Activated CD4-positive, CD25-positive, alpha-beta regulatory T cell treated with anti-CD3 and anti-CD28 coated beads, Interleukin-2, amount 50 U/mL, for 16 hours (primary cell): Measurements from ENCODE around the gene NACAD.
"Not testable (repeated sequence)": the region's sequence is repeated elsewhere in the genome, so short reads cannot be mapped to it uniquely, and the experiment has no call there.

Experiments used
- DNase-seq: peaks from one replicate; pipeline ENCODE4 v3.0.0-alpha.2; 2020; ENCODE audit warnings: low read depth, low spot score

NACAD gene

DNA sequence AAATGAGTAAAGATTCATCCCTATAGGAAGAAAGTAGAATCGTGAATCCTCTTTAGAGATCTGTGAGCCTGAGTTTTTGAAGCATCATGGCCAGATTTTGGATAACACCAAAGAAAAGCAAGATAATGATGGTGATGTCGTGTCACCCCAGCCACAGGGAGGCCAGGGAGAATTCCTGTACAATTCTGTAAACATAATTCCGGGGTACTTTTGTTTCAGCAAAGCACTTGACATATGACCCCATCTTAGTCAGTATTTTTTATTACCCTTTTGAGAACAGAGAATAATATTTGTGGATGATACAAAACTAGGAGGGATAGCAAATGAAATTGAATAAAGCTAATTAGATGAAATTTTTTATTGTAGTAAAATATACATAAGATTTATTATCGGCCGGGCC is 33.8 kb downstream of the NACAD start:
- DNase-seq: no peak

DNA sequence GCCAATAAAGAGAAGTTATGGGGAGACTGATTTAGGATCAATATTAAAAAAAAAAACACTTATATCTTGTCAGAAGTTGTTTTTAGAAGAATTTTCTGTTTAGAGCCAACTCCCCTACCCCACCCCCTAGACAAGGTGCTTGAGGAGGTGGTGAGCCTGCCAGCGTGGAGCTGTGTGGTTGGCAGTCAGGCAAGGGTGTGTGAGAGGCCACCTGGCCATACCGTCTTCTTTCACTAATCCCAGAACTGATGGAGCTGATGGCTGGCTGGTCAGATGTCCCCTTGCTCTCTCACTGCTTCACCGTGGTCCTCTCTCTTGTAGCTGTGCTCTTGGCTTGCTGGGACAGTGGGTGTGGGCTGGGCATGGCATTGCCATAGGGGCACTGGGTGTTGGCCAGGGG is 34.3 kb downstream of the NACAD start:
- no peak for DNase-seq

DNA sequence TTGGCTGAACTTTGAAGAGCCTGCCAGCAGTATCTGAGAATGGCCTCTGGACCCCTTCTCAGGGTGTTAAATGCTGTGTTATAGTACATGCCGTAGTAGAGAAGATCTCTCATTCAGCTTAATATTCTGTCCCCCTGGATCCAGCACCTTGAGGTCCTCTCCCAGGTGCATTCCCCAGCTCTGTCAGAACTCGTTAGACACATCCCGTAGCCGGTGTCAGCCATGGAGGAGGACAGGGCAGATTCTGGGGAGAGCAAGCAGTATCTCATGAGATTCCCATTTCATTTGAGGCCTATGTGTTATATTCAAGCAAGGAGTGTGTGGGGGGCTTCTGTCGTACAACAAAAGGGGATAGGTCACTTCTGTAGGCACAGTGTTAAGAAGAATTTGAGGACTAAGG is 34.8 kb downstream of the NACAD start:
- no peak for DNase-seq

DNA sequence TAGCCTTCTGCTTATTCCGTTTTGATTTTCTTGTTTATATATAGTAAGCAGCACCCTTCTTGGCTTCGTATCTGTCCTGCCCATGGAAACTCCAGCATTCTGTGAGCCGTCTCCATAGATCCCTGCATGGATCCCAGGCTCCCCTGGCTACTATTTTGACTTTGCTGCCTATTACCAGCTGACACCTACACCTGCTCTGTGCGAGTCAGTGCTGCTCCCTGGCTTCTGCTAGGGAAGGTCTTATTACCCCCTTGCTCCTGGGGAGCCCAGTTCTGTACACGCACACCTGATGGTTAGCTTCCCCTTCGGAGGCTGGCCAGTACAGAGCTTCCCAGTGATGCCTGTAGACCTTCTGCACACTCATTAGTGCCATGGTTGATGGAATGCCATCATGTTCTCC is 35.4 kb downstream of the NACAD start:
- no peak for DNase-seq

DNA sequence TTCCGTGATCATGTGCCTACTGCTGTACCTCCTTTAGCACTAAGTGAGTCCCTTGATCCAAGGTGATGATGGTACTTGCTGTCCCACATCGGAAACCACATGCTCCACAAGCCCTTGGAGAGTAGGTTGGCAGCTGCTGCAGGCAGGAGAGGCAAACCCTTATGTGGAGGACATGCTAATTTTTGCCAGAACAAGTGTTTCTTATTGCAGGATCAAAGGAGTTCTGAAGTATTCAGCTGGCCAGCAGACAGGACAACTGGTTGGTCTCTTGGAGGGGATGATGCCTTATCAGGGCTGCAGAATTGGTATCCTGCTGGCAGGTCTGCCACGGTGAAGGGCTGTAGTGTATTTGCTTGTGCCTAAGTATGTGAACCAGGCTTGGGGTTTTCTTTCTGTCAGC is 36.8 kb downstream of the NACAD start:
- no peak for DNase-seq

DNA sequence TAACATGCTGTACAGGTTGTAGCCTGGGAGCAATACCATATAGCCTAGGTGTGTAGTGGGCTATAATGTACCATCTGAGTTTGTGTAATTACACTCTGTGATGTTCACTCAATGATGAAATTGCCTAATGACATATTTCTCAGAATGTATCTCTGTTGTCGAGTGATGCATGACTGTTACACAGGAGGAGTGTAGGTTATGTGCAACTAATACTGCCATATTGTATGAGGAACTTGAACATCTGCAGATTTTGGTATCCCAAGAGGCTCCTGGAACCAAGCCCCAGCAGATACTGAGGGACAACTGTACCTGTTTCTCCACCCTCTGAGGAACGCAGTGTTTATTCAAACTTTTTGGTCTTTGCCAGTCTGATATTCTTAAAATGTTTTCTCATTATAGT is 38.6 kb downstream of the NACAD start:
- no peak for DNase-seq

GRCh38 chr7:45048748-45049147 is 40.0 kb downstream of the NACAD start:
- DNase-seq: no peak

DNA sequence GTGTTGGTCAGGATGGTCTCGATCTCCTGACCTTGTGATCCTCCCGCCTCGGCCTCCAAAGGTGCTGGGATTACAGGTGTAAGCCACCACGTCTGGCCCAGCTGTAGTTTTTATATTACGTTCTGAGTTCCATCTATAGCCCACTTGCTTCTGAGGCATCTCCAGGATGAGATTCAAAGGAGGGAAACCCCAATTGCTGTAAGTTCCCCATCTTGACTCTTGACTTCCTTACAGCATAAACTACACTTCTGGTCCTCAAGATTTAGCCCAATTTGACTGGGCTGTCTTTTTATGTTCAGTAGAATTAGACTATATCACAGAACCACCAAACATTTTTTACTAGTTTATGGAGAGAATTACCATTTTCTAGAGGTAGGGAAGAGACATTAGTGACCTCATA is 44.4 kb downstream of the NACAD start:
- DNase-seq: no peak

DNA sequence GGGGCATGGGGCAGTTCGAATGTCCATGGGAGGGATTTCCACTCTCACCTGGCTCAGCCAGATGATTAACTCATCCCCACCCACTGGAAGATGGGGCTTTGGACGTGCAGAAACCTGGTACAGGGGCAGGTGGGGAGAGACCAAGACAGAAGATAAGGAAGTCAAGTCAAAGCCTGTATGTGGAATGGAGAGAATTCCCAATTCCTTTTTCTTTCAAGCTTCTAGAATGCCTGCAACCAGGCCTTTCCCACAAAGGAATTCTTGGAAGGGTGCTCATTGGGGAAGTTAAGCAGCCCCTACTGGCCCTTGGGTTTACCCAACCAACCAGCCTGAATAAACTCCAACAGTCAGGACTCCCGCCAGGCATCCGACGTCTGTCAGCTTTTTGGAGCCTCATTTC is 49.7 kb downstream of the NACAD start:
- DNase-seq: no peak

DNA sequence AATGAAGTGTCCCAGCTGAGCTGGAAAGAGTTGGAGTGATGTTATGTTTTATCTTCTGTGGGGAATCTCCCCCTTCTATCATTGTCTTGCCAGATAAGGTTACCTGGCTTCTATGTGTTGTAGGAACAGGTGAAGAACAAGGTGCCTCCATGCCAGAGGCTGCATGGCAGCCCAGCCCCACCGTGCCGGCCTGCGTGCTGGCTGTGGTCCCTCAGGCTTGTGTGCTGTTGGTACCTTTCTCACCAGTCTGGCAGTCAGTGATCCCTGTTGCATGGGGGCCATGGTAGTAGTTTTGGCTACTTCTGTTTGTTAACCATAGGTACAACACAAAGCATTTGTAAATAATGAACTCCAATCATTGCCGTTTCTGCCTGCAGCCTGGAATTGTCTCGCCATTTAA is 50.9 kb downstream of the NACAD start:
- no peak for DNase-seq

DNA sequence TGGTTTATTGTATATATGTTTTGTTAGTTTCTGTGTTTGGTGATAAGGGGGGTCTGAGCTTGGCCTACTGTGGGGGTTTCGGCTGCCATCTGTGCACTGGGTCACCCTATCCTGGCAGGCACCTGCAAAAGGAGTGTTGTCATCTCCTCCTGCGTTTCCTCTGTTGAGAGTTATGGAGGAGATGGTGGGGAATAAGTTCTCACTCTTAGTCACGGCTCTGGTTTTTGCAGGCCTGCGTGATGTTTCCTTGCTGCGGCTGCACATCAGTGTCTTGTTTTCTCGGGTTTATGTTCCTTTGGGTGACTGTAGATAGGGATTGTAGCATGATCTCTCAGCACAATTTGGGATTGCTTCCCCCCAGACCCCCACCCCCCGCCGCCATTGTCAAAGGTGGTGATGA is 52.0 kb downstream of the NACAD start:
- no peak for DNase-seq

DNA sequence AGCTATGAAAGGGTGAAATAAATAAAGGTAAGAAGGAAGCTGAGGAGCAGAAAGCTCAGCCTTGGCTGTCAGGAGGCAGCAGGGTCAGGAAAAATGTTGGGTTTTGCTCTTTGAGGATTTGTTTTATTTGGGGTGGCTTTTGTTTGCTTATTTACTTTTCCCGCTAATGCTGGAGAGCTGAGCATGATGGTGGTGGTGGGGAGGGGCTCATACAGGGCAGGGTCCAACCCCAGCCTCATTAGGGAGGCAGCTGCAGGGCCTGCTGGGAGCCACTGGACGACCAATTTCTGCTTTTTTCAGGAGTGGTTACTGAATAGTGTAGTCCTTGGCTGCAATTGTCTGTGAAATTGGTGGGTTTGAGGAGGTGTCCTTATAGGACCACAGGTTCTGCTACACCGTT is 52.5 kb downstream of the NACAD start:
- DNase-seq: no peak

DNA sequence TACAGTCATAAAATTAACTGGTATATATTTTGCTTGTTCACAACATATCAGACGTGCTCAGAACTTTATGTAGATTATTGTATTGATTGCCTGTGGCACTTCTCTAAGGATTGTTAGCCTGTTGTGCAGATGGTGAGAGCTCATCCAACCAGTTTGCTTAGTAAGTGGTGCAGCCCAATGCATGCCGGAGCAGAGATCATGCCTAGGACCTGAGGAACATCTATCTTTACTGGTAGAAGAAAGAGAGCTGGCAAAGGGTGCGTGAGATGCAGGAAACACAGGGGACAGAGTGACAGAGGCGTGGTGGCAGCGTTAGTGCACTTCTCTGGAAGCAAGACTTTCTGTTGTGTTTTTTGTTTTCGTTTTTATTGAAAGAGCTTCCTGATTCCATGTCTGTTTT is 52.9 kb downstream of the NACAD start:
- DNase-seq: no peak

DNA sequence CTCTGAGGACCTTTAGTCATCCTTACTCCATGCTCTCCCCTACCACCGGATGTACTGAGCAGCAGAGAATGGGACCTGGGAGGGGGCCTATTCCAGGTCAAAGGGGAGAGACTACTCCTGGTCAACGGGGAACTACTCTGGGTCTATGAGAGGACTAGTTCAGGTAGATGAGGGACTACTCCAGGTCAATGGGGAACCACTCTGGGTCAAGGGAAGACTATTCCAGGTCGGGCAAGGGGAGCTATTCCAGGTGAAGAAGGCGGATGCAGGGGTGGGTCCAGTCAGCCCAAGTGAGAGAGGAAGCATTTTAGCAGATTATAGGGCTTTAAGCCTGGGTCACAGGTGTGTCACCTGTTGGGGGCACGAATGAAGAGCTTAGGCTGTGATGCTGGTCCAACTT is 53.4 kb downstream of the NACAD start:
- no peak for DNase-seq

- not testable (repeated sequence) for DNase-seq
Measured at GRCh38 chr7:45034710-45035109, 54.1 kb downstream of the NACAD start.

- no peak for DNase-seq
Measured at GRCh38 chr7:45033931-45034290, 54.9 kb downstream of the NACAD start.

DNA sequence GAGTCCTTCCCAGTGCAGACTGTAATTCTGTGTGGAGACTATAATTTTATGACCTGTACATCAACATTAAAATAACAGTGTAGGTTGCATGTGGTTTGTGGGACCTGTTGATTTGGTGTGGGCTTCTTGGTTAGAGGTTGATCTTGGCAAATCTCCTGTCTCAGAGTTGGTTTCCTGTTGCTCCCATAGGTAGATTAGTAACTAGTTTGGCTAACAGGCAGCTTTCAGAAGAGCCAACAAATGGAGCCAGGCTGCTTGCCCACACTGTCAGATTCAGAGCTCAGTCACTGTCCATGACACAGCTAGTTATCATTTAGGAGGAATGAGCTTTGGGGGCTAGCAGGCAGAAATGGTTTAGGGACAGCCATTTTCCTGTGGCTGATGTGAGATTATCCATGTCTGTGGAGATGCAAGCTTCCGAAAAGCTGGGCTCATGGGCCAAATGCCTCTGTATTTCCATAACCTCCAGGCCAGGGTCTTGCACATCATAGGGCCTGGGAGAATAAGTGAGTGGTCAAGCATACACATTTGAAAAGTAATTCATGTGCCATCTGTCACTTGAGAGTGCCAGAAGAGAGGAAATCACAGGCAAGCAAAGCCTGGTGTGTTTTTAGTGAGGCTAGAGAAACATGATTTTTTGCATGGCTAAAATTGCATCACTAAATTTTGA is 55.4 kb downstream of the NACAD start:
- DNase-seq: no peak

- no peak for DNase-seq
Measured at GRCh38 chr7:45032421-45032820, 56.3 kb downstream of the NACAD start.

DNA sequence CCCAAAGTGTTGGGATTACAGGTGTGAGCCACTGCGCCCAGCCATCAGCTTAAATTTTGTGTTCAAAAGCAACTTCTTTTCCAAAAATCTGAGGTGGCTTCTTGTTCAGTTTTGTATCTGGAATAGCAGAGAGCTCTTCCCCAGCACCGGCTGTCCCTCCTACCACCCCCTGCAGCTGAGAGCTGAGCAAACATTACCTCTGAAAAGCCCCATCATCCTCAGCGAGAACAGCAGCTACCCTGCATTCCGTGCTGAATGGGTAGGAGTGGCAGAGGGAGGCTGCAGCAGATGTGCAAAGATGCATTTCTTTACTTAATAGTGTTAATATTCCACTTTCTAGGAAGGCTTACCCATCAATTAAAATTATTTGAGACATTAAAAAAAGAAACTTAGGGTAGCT is 56.9 kb downstream of the NACAD start:
- no peak for DNase-seq
